GM19043 (cell line): ENCODE measurements around the gene CASP4.
"Not testable (repeated sequence)": the region's sequence is repeated elsewhere in the genome, so short reads cannot be mapped to it uniquely, and the experiment has no call there.

Experiments
- ATAC-seq: cut with Tn5 transposase; IDR thresholded peaks from one replicate; pipeline ENCODE4 v1.9.1; 2021; ENCODE audit warnings: low read depth; ENCODE audit not compliant: unreplicated experiment

CASP4 gene

GRCh38 chr11:104962852-104963251, 5.5 kb downstream of the CASP4 start:
- no peak for ATAC-seq

GRCh38 chr11:104957280-104957679, 11.1 kb downstream of the CASP4 start:
- ATAC-seq = no peak

GRCh38 chr11:104956528-104956927, 11.8 kb downstream of the CASP4 start:
- no peak for ATAC-seq

- peak; percentile 93 for ATAC-seq
These were observed 21.5 kb downstream of the CASP4 start for GRCh38 chr11:104946907-104947306.

- no peak for ATAC-seq
These were observed 24.3 kb downstream of the CASP4 start for GRCh38 chr11:104944076-104944475.

- ATAC-seq = no peak
These were observed 24.8 kb downstream of the CASP4 start for GRCh38 chr11:104943561-104943960.

GRCh38 chr11:104934594-104934993, 33.8 kb downstream of the CASP4 start:
- ATAC-seq = no peak

GRCh38 chr11:104934073-104934472, 34.3 kb downstream of the CASP4 start:
- not testable (repeated sequence) for ATAC-seq

- ATAC-seq = no peak
These were observed 39.6 kb downstream of the CASP4 start for GRCh38 chr11:104928811-104929210.

GRCh38 chr11:104926771-104927611, 41.4 kb downstream of the CASP4 start:
- no peak for ATAC-seq

- ATAC-seq = no peak
These were observed 42.5 kb downstream of the CASP4 start for GRCh38 chr11:104925850-104926249.

GRCh38 chr11:104918113-104918824, 50.1 kb downstream of the CASP4 start:
- peak; percentile 70 for ATAC-seq

GRCh38 chr11:104917271-104918112, 50.9 kb downstream of the CASP4 start:
- peak; percentile 32 for ATAC-seq

- no peak for ATAC-seq
These were observed 51.9 kb downstream of the CASP4 start for GRCh38 chr11:104916442-104916841.

GRCh38 chr11:104912102-104912501, 56.3 kb downstream of the CASP4 start:
- no peak for ATAC-seq

- no peak for ATAC-seq
These were observed 60.2 kb downstream of the CASP4 start for GRCh38 chr11:104908186-104908531.

GRCh38 chr11:104907521-104908185, 60.7 kb downstream of the CASP4 start:
- peak; percentile 70 for ATAC-seq

GRCh38 chr11:104905271-104905670, 63.1 kb downstream of the CASP4 start:
- no peak for ATAC-seq

GRCh38 chr11:104899226-104899625, 69.1 kb downstream of the CASP4 start:
- no peak for ATAC-seq

GRCh38 chr11:104898685-104899013, 69.7 kb downstream of the CASP4 start:
- no peak for ATAC-seq
